Gastrocnemius medialis (tissue), 4 donors: ENCODE results near the gene PIGT. TPM values are rescaled to one million over a fixed set of nuclear protein-coding genes. Genes with fewer than 3 reads are reported as not detected.

ENCODE experiments used
- ATAC-seq, 2 donors: fragments of 150-250 bp; one replicate each; pipeline ENCODE4 v1.9.1; 2016
- DNase-seq, 2 donors: peaks; one replicate each; pipeline ENCODE4 v3.0.0-alpha.2; 2019
- H3K27ac ChIP-seq, 4 donors: fragments of 200-600 bp; sonication (generic); 1 replicate in 1 of 4; 2 replicates in 3 of 4; pipeline ENCODE4 v1.5.1; 2016 to 2018; ENCODE audit warnings: mild to moderate bottlenecking in 2 of 4, moderate library complexity in 1 of 4
- H3K27me3 ChIP-seq, 3 donors: fragments of 200-600 bp; sonication (generic) in 2 of 3; 1 replicate in 1 of 3; 2 replicates in 2 of 3; pipeline versions ENCODE4 v1.5.1 to v1.6.0; 2016 to 2019; ENCODE audit warnings: mild to moderate bottlenecking in 1 of 3, moderate library complexity in 1 of 3
- H3K36me3 ChIP-seq, 2 donors: fragments of 200-600 bp; sonication (generic) in 1 of 2; one replicate each; pipeline ENCODE4 v1.5.1; 2017 to 2018
- H3K4me1 ChIP-seq, 2 donors: fragments of 200-600 bp; sonication (generic) in 1 of 2; one replicate each; pipeline ENCODE4 v1.5.1; 2016 to 2017; ENCODE audit warnings: mild to moderate bottlenecking in 2 of 2
- H3K4me3 ChIP-seq, 4 donors: fragments of 200-600 bp; sonication (generic) in 3 of 4; 1 replicate in 1 of 4; 2 replicates in 3 of 4; pipeline ENCODE4 v1.5.1; 2016 to 2019; ENCODE audit warnings: mild to moderate bottlenecking in 2 of 4
- H3K9me3 ChIP-seq, 3 donors: fragments of 200-600 bp; sonication (generic) in 2 of 3; 1 replicate in 1 of 3; 2 replicates in 2 of 3; pipeline ENCODE4 v1.5.1; 2016 to 2019
- POLR2A ChIP-seq, 2 donors: fragments of 450-650 bp; IDR thresholded peaks; one replicate each; pipeline ENCODE4 v1.6.1; 2017; ENCODE audit warnings: antibody characterized with exemption in 2 of 2, mild to moderate bottlenecking in 2 of 2, moderate library complexity in 2 of 2
- in situ Hi-C, 4 donors: fragments of 200-750 bp; cut with MboI; loops; one replicate each; pipeline versions ENCODE4 v1.15.0 to v1.8.0; 2017; ENCODE audit warnings: low sequenced_read_pairs in 4 of 4
- intact Hi-C: fragments of 100-400 bp; cut with DNase I; formaldehyde crosslinking; loops from one replicate; pipeline ENCODE4 v1.15.1; 2023; ENCODE audit warnings: low total_unique reads
- total RNA-seq, 4 donors: library from RNA; depleted of rRNA; stranded (reverse); fragments of >200 nt; gene quantifications; one replicate each; pipeline versions ENCODE4 v1.1.0 to v1.2.3, GENCODE V29; 2016
- TF ChIP-seq, protein P1 (sequence below), 5 experiments: fragments of 450-650 bp in 3 of 5; fragments of 200-600 bp in 2 of 5; sonication (generic) in 2 of 5; IDR thresholded peaks in 4 of 5; conservative IDR thresholded peaks in 1 of 5; 1 replicate in 4 of 5; 2 replicates in 1 of 5; pipeline ENCODE4 v1.5.1; 2016 to 2019; ENCODE audit warnings: antibody characterized with exemption in 5 of 5, mild to moderate bottlenecking in 3 of 5, moderate library complexity in 3 of 5

PIGT gene
- total RNA-seq, 4 donors from 2014 or later = 45.9 to 118 (median 94.2) TPM

DNA sequence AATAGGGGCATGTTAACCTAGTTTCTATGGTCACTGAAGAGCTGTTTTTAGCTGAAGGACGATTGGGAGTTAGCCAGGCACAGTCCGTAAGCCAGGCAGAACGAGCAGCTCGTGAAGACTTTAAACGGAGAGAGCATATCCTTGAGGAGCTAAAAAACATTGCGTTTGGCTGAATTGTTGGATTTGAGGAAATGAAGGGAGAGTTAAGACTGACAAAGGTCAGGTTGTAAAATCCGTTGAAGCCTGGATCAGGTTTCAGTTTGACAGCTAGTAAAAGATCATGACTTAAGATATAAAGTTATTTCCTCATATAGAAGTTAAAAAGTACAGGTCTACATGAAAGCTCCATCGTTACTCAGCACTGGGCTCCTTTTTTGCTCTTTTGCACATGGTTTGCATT is 5.1 kb upstream of the PIGT start:
- in situ Hi-C loops = loop anchor here in 1 of 4 donors (5.0 kb wide), 1 partner anchor 39 kb away; no protein-coding TSS in a partner anchor
- peaks cover 46 to 47% of the 10 kb centered on the region in 2 donors for H3K4me1 ChIP-seq
- no peak for DNase-seq

DNA sequence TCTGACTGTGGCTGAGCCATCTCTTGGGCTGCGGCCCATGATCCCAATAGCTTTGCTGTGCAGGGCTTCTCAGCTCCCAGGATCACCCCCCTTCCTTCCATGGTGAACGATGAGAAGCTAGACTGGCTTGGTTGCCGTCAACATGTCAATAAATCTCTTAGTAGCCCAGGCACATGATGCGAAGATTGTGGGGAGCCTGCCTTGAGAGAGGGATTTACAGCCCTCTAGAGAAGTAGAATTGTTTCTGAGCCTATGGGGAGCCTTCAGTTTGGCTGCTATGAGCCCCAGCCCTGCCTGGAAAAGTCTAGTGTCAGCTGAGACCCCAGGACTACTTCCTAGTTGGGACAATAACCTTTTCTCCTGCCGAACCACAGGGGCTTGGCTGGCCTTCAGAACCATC is 3.3 kb upstream of the PIGT start:
- no peaks in the 10 kb centered on the region for H3K9me3 ChIP-seq
- peaks cover 50 to 54% of the 10 kb centered on the region in 2 donors for H3K4me1 ChIP-seq
- ATAC-seq = no peak
- H3K27me3 ChIP-seq = no peaks in the 10 kb centered on the region
- peaks cover 0 to 26% of the 10 kb centered on the region in 2 donors for H3K36me3 ChIP-seq
- DNase-seq = no peak
- H3K4me3 ChIP-seq = no peak overlapping the region
- no peak overlapping the region for H3K27ac ChIP-seq
- TF ChIP-seq, protein P1, sequence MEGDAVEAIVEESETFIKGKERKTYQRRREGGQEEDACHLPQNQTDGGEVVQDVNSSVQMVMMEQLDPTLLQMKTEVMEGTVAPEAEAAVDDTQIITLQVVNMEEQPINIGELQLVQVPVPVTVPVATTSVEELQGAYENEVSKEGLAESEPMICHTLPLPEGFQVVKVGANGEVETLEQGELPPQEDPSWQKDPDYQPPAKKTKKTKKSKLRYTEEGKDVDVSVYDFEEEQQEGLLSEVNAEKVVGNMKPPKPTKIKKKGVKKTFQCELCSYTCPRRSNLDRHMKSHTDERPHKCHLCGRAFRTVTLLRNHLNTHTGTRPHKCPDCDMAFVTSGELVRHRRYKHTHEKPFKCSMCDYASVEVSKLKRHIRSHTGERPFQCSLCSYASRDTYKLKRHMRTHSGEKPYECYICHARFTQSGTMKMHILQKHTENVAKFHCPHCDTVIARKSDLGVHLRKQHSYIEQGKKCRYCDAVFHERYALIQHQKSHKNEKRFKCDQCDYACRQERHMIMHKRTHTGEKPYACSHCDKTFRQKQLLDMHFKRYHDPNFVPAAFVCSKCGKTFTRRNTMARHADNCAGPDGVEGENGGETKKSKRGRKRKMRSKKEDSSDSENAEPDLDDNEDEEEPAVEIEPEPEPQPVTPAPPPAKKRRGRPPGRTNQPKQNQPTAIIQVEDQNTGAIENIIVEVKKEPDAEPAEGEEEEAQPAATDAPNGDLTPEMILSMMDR (IDR thresholded peaks at IDR 0.05 in 4 of 5, conservative IDR thresholded peaks at IDR 0.05 in 1 of 5) = no peak
- TF ChIP-seq POLR2A (IDR thresholded peaks at IDR 0.05) = no peak
- in situ Hi-C loops (loop anchor here in 1 of 4 donors (5.0 kb wide), 1 partner anchor 40 kb away; no protein-coding TSS in a partner anchor), intact Hi-C loops (no loop called here)

More for the DNA sequence above, 5.1 kb upstream of the PIGT start:
- ATAC-seq = no peak
- Histone ChIP-seq H3K27me3 (no peaks in the 10 kb centered on the region), H3K4me3 (no peak overlapping the region), H3K36me3 (peaks cover 0 to 26% of the 10 kb centered on the region in 2 donors), H3K27ac (peak overlapping the region; percentile 96 to 100 (median 98)), H3K9me3 (no peaks in the 10 kb centered on the region)
- intact Hi-C loops = no loop called here
- TF ChIP-seq, protein P1 (IDR thresholded peaks at IDR 0.05 in 4 of 5, conservative IDR thresholded peaks at IDR 0.05 in 1 of 5) = no peak
- TF ChIP-seq POLR2A (IDR thresholded peaks at IDR 0.05) = no peak

DNA sequence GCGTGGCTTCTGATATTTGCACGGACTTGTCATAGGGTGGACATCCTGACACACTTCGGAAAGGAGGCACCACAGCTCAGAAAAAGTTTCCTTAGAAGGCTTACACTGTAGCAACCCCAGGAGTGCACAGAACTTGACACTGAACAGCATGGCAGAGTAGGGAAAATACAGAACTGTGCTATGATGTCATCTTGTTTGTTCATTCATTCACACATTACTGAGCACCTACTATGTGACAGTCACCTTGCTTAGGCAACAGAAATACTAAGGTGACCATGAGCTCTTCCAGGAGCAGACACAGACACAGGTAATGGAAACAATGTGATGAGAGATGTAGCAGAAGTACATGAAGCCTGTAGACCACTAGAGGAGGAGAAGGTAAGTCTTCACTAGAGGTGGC is 2.5 kb upstream of the PIGT start:
- intact Hi-C loops (no loop called here), in situ Hi-C loops (loop anchor here in 1 of 4 donors (5.0 kb wide), 1 partner anchor 41 kb away; no protein-coding TSS in a partner anchor)
- peaks cover 42 to 46% of the 10 kb centered on the region in 2 donors for H3K4me1 ChIP-seq
- H3K36me3 ChIP-seq = peaks cover 0 to 26% of the 10 kb centered on the region in 2 donors
- H3K27me3 ChIP-seq = no peaks in the 10 kb centered on the region
- no peak overlapping the region for H3K4me3 ChIP-seq
- H3K27ac ChIP-seq = no peak overlapping the region
- no peak for TF ChIP-seq POLR2A (IDR thresholded peaks at IDR 0.05)
- TF ChIP-seq, protein P1 (IDR thresholded peaks at IDR 0.05 in 4 of 5, conservative IDR thresholded peaks at IDR 0.05 in 1 of 5) = no peak
- no peaks in the 10 kb centered on the region for H3K9me3 ChIP-seq
- ATAC-seq (no peak), DNase-seq (no peak)

DNA sequence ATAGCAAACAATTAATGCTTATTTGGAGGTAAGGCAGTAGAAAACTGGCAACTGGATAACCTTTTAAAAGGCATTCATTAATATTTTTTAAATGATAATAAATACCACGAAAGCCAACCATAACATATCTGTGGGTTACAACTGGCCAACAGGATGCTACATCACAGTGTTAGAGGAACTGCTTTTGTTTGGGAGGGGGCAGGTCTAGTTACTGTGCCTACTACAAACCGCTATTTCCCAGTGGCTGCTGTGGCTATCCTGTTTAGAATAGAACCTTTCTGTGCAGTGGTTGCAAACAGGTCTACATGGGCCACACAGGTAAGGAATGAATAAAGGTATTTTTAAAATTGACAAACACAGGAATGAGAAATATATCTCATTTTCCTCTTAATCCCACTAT is 976 bp downstream of the PIGT start:
- intact Hi-C loops = loop anchor here (1.0 kb wide), 2 partner anchors 10 to 94 kb away; no protein-coding TSS in a partner anchor
- DNase-seq = no peak
- H3K4me1 ChIP-seq = peaks cover 25 to 32% of the 10 kb centered on the region in 2 donors
- peak overlapping the region; percentile 81 to 99 (median 97) for H3K4me3 ChIP-seq
- no peaks in the 10 kb centered on the region for H3K27me3 ChIP-seq
- H3K36me3 ChIP-seq = peaks cover 0 to 31% of the 10 kb centered on the region in 2 donors
- no peak for ATAC-seq
- no peaks in the 10 kb centered on the region for H3K9me3 ChIP-seq
- peak overlapping the region in 2 of 4 donors; percentile 89 to 92 for H3K27ac ChIP-seq
- TF ChIP-seq POLR2A (IDR thresholded peaks at IDR 0.05) = no peak
- TF ChIP-seq, protein P1 (IDR thresholded peaks at IDR 0.05 in 4 of 5, conservative IDR thresholded peaks at IDR 0.05 in 1 of 5) = no peak
- in situ Hi-C loops = no loop called here
